SKM-1 (cell line): ENCODE data around the gene LFNG.

Experiments used
- DNase-seq: peaks from one replicate; lab custom pipeline; 2025; ENCODE audit not compliant: unreplicated experiment; lab: John Stamatoyannopoulos, UW

LFNG gene

GRCh38 chr7:2568521-2569223 lies 49.1 kb downstream of the LFNG start:
- no peak for DNase-seq

GRCh38 chr7:2569421-2569820 lies 49.8 kb downstream of the LFNG start:
- DNase-seq: no peak

- no peak for DNase-seq
These were observed 50.4 kb downstream of the LFNG start for GRCh38 chr7:2570021-2570420.

- DNase-seq: no peak
These were observed 51.8 kb downstream of the LFNG start for GRCh38 chr7:2571409-2571808.

- DNase-seq: no peak
These were observed 52.7 kb downstream of the LFNG start for GRCh38 chr7:2572101-2572842.

- no peak for DNase-seq
These were observed 54.2 kb downstream of the LFNG start for GRCh38 chr7:2573761-2574160.

- no peak for DNase-seq
These were observed 55.6 kb downstream of the LFNG start for GRCh38 chr7:2575046-2575732.

- no peak for DNase-seq
These were observed 56.3 kb downstream of the LFNG start for GRCh38 chr7:2575733-2576340.

- no peak for DNase-seq
These were observed 57.3 kb downstream of the LFNG start for GRCh38 chr7:2576742-2577491.
